ENCODE measurements around the gene ATP2C2.

Gene ATP2C2

DNA sequence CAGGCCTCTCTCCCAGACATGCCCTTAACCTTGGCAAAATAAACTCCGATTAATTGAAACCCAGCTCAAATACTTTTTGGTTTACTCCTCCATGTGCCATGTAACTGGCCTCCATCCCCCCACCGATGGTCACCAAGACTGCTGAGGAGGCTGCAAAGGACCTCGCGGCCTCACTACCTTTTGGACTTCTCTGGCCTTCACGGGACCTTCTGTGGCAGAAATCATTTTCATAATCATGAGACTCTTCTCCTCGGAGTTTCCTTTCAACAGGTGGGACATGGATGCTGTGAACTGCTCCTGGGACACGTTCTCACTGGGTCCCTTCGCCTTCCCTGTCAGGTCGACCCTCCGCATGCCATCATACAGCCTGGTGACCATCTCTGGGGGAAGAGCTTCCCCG is 127.2 kb downstream of the ATP2C2 start:
- FAIRE-seq: no peak
- no peak for DNase-seq (ENCODE audit: insufficient read length, low spot score)
- no peak for TF ChIP-seq POLR2AphosphoS5 (IDR thresholded peaks at IDR 0.05; ENCODE audit: low read depth, low read length)
- TF ChIP-seq POLR2A (IDR thresholded peaks at IDR 0.05; ENCODE audit: low read depth, low read length): no peak
- TF ChIP-seq SPI1 (IDR thresholded peaks at IDR 0.05; ENCODE audit: low read depth, low read length): no peak
- TF ChIP-seq TAF1 (IDR thresholded peaks at IDR 0.05; ENCODE audit: low read depth, low read length): no peak
- no peak for TF ChIP-seq POU2F2 (IDR thresholded peaks at IDR 0.05; ENCODE audit: low read depth, low read length)
- no peak for TF ChIP-seq PAX5 (IDR thresholded peaks at IDR 0.05; ENCODE audit: insufficient read depth, low read length, severe bottlenecking)

DNA sequence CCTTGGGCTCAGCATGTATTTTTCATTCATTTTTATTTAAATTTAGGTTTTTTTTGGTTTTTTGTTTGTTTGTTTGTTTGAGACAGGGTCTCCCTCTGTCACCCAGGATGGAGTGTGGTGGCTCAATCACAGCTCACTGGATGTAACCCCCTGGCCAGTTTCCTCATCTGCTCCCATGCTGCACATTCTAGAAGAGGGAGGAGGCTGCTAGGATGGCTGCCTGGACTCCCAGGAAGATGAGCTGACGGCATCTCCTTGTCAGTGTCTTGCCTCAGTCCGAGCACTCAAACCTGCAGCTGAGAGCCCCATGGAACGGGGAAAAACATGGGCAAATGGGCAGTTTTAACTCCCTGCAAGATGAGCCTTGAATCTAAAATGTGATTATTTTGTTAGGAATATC is 128.7 kb downstream of the ATP2C2 start:
- FAIRE-seq: no peak
- DNase-seq (ENCODE audit: insufficient read length, low spot score): no peak
- TF ChIP-seq POLR2A (IDR thresholded peaks at IDR 0.05; ENCODE audit: low read depth, low read length) (no peak), PAX5 (IDR thresholded peaks at IDR 0.05; ENCODE audit: insufficient read depth, low read length, severe bottlenecking) (no peak), POU2F2 (IDR thresholded peaks at IDR 0.05; ENCODE audit: low read depth, low read length) (no peak), SPI1 (IDR thresholded peaks at IDR 0.05; ENCODE audit: low read depth, low read length) (no peak), TAF1 (IDR thresholded peaks at IDR 0.05; ENCODE audit: low read depth, low read length) (no peak), POLR2AphosphoS5 (IDR thresholded peaks at IDR 0.05; ENCODE audit: low read depth, low read length) (no peak)

DNA sequence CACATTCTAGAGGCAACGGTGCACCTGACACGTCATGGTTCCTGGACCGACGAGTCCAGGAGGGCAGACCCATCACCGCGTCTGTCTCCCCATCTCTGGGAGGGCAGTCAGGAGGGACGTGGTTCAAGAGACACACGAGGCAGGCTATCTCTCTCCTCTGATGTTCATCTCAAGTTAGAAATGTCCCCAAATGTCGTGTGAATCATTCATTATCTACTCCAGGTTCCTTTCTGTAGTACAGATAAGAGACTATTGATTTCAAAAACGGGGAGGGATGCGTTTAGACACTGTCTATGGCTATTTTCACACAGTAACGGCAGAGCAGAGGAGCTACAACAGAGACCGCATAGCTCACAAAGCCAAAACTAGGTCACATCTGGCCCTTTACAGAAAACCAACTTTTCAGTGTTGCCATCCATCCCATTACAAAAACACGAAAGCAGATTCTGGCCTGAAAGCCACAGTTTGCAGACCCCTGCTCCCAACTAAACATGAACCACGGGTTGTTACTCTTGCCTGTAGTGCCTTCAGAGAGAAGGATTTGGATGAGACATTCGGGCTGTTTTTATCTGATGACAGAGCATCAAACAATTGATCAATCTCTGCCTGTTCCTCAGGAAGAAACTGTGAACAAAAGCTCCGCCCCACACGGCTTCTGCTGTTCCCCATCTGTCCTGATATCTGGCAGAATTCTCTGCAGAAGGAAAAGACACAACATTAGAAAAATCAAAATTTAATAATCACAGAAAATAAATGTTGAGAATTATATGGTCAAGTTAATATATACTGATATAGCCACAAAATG is 129.3 kb downstream of the ATP2C2 start:
- no peak for TF ChIP-seq POLR2A (IDR thresholded peaks at IDR 0.05; ENCODE audit: low read depth, low read length)
- no peak for TF ChIP-seq SPI1 (IDR thresholded peaks at IDR 0.05; ENCODE audit: low read depth, low read length)
- no peak for TF ChIP-seq PAX5 (IDR thresholded peaks at IDR 0.05; ENCODE audit: insufficient read depth, low read length, severe bottlenecking)
- TF ChIP-seq POLR2AphosphoS5 (IDR thresholded peaks at IDR 0.05; ENCODE audit: low read depth, low read length): no peak
- TF ChIP-seq POU2F2 (IDR thresholded peaks at IDR 0.05; ENCODE audit: low read depth, low read length): no peak
- no peak for TF ChIP-seq TAF1 (IDR thresholded peaks at IDR 0.05; ENCODE audit: low read depth, low read length)
- FAIRE-seq (no peak), DNase-seq (ENCODE audit: insufficient read length, low spot score) (no peak)

DNA sequence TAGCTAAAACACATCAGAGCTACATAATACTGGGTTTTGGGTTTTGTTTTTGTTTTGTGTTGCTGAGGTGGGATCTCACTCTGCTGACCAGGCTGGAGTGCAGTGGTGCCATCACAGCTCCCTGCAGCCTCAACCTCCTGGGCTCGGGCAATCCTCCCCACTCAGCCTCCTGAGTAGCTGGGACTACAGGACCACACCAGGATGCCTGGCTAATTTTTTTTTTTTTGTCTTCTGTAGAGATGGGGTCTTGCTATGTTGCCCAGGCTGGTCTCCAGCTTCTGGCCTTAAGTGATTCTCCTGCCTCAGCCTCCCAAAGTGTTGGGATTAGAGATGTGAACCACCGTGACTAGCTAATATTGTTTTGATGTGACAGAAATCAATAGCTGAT is 129.9 kb downstream of the ATP2C2 start:
- FAIRE-seq (no peak), DNase-seq (ENCODE audit: insufficient read length, low spot score) (no peak)
- TF ChIP-seq POLR2AphosphoS5 (IDR thresholded peaks at IDR 0.05; ENCODE audit: low read depth, low read length): no peak
- TF ChIP-seq TAF1 (IDR thresholded peaks at IDR 0.05; ENCODE audit: low read depth, low read length): no peak
- no peak for TF ChIP-seq POLR2A (IDR thresholded peaks at IDR 0.05; ENCODE audit: low read depth, low read length)
- no peak for TF ChIP-seq POU2F2 (IDR thresholded peaks at IDR 0.05; ENCODE audit: low read depth, low read length)
- no peak for TF ChIP-seq PAX5 (IDR thresholded peaks at IDR 0.05; ENCODE audit: insufficient read depth, low read length, severe bottlenecking)
- TF ChIP-seq SPI1 (IDR thresholded peaks at IDR 0.05; ENCODE audit: low read depth, low read length): no peak

DNA sequence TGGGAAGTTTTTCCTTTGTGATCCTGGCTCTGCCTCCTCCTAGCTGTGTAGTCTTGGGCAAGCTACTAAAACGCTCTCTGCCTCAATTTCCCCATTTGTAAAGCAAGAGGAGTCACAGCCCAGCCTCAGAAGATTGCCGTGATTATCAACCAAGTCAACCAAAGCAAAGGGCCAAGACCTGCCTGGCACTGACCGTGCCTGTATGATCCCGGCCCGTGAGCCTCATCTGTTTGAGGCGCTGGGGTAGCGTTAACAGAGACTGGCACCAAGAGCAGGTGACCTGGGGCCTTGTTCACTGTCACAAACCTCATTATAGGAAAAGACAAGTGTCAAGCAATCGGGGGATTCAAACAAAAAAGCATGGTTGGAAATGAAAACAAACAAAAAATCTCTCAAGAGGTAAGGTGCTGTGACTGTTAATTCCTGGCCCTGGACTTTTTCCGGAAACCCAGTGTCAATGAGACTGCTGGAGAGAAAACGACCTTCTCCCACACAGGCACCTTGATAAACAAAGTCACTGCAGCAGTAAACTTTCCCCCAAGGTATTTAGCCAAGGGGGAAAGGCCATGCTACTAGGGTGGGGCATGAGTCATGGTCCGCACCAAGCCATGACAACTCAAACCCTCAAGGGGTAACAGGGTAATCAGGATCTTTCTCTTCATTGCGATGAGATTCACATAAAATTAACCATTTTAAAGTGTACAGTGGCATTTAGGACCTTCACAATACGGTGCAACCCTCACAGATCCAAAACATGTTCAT is 130.7 kb downstream of the ATP2C2 start:
- FAIRE-seq (no peak), DNase-seq (ENCODE audit: insufficient read length, low spot score) (no peak)

DNA sequence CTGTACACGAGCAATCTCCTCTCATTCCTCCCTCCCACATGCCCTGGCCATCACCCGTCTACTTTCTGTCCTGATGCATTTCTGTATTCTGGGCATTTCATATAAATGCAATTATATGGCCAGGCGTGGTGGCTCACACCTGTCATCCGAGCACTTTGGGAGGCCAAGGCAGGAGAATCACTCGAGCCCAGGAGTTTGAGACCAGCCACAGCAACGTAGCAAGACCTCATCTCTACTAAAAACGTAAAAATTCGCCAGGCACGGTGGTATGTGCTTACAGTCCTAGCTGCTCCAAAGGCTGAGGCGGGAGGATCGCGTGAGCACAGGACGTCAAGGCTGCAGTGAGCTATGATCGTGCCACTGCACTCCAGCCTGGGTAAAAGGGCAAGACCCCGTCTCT is 131.3 kb downstream of the ATP2C2 start:
- DNase-seq (ENCODE audit: insufficient read length, low spot score): no peak
- no peak for FAIRE-seq
- TF ChIP-seq POLR2A (IDR thresholded peaks at IDR 0.05; ENCODE audit: low read depth, low read length) (no peak), POLR2AphosphoS5 (IDR thresholded peaks at IDR 0.05; ENCODE audit: low read depth, low read length) (no peak), PAX5 (IDR thresholded peaks at IDR 0.05; ENCODE audit: insufficient read depth, low read length, severe bottlenecking) (no peak)

More for the DNA sequence above, 130.7 kb downstream of the ATP2C2 start:
- TF ChIP-seq POU2F2 (IDR thresholded peaks at IDR 0.05; ENCODE audit: low read depth, low read length): no peak
- TF ChIP-seq POLR2AphosphoS5 (IDR thresholded peaks at IDR 0.05; ENCODE audit: low read depth, low read length): no peak
- no peak for TF ChIP-seq SPI1 (IDR thresholded peaks at IDR 0.05; ENCODE audit: low read depth, low read length)
- TF ChIP-seq PAX5 (IDR thresholded peaks at IDR 0.05; ENCODE audit: insufficient read depth, low read length, severe bottlenecking): no peak
- no peak for TF ChIP-seq POLR2A (IDR thresholded peaks at IDR 0.05; ENCODE audit: low read depth, low read length)
- TF ChIP-seq TAF1 (IDR thresholded peaks at IDR 0.05; ENCODE audit: low read depth, low read length): no peak

DNA sequence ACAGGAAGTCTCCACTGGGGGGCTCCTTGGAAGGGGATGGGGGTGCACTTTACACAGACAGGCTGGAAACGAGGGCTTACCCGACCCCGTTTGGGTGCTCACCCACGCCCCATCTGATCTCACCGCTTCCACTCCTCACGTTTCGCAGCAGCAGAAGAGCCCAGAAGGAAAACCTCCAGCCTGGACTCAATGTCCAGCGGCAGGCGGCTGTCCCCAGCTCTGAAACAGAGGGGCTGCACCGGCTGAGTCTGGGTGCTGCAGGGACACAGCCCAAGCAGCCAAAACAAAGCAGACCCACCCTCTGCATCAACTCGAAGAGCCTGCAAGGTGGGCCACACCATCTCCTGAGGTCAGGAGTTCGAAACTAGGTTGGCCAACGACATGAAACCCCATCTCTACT is 132.2 kb downstream of the ATP2C2 start:
- TF ChIP-seq POLR2A (IDR thresholded peaks at IDR 0.05; ENCODE audit: low read depth, low read length): no peak
- no peak for TF ChIP-seq TAF1 (IDR thresholded peaks at IDR 0.05; ENCODE audit: low read depth, low read length)
- no peak for TF ChIP-seq SPI1 (IDR thresholded peaks at IDR 0.05; ENCODE audit: low read depth, low read length)
- no peak for TF ChIP-seq POLR2AphosphoS5 (IDR thresholded peaks at IDR 0.05; ENCODE audit: low read depth, low read length)
- no peak for TF ChIP-seq POU2F2 (IDR thresholded peaks at IDR 0.05; ENCODE audit: low read depth, low read length)
- FAIRE-seq (no peak), DNase-seq (ENCODE audit: insufficient read length, low spot score) (no peak)

DNA sequence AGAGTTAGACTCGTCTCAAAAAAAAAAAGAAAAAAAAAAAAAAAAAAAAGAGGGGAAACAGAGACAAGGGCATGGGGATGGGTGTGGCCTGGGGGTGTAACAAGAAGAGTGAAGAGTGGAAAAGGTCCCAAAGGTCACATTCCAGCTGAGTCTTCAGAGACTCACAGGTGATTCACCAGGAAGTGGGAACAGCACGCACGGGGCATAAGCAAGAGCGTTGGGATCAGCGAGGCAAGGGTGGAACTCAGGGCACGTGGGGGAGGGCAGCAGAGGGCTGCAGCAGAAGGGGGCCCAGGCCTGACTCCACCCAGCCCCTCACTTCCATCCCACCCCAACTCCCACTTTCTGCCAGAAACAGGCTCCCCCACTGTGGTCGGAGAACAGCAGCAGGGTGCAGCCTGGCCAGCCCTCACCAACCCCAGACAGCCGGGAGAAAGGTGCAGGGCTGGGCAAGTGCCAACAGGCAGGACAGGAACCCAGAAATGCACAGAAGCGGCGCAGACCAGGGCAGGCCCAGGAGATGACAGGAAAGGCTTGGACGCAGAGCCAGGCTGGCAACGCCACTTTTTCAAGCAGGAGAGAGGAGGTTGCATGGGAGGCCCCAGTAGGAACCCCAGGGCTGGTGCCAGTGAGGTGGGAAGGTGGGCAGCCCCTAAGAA is 132.9 kb downstream of the ATP2C2 start:
- no peak for FAIRE-seq
- DNase-seq (ENCODE audit: insufficient read length, low spot score): no peak
- TF ChIP-seq SPI1 (IDR thresholded peaks at IDR 0.05; ENCODE audit: low read depth, low read length): no peak
- no peak for TF ChIP-seq POLR2A (IDR thresholded peaks at IDR 0.05; ENCODE audit: low read depth, low read length)
- TF ChIP-seq POLR2AphosphoS5 (IDR thresholded peaks at IDR 0.05; ENCODE audit: low read depth, low read length): no peak
- no peak for TF ChIP-seq TAF1 (IDR thresholded peaks at IDR 0.05; ENCODE audit: low read depth, low read length)
- no peak for TF ChIP-seq PAX5 (IDR thresholded peaks at IDR 0.05; ENCODE audit: insufficient read depth, low read length, severe bottlenecking)
- TF ChIP-seq POU2F2 (IDR thresholded peaks at IDR 0.05; ENCODE audit: low read depth, low read length): no peak

DNA sequence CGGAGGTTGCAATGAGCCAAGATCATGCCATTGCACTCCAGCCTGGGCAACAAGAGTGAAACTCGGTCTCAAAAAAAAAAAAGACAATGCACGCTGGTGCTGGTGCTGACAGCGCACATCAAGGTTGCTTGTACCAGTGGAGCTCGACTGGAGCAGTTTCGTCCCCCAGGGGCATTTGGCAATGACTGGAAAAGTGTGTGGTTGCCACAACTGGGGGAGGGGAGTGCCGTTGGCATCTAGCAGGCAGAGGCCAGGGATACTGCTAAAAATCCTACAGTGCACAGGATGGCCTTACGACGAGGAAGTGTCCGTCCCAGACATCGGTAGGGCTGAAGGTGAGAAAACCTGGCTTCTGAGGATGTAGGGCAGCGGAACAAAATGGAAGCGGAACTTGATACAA is 133.7 kb downstream of the ATP2C2 start:
- FAIRE-seq: no peak
- no peak for TF ChIP-seq POLR2A (IDR thresholded peaks at IDR 0.05; ENCODE audit: low read depth, low read length)
- no peak for TF ChIP-seq PAX5 (IDR thresholded peaks at IDR 0.05; ENCODE audit: insufficient read depth, low read length, severe bottlenecking)
- DNase-seq (ENCODE audit: insufficient read length, low spot score): no peak
